Mesenchymal stem cell (in vitro differentiated cells and primary cell): ENCODE data around the gene PELI1.

Source experiments
- DNase-seq: peaks from one replicate; pipeline ENCODE4 v3.0.0-alpha.2; 2013
- H2AFZ ChIP-seq: one replicate; pipeline ENCODE4 v1.6.1; 2013; ENCODE audit warnings: low read depth, mild to moderate bottlenecking, control low read depth, inconsistent platforms, low read length, moderate library complexity
- H2AK5ac ChIP-seq: 2 replicates; pipeline ENCODE4 v1.6.1; 2013; ENCODE audit warnings: low read length, moderate library complexity, mild to moderate bottlenecking, inconsistent platforms; ENCODE audit not compliant: severe bottlenecking
- H2BK120ac ChIP-seq: one replicate; pipeline ENCODE4 v1.6.1; 2013; ENCODE audit warnings: low read depth, mild to moderate bottlenecking, inconsistent platforms, low read length, moderate library complexity
- H2BK12ac ChIP-seq, 2 experiments: one replicate each; pipeline ENCODE4 v1.6.1; 2013; ENCODE audit warnings: inconsistent platforms in 2 of 2, low read length in 2 of 2, mild to moderate bottlenecking in 2 of 2, moderate library complexity in 2 of 2, control low read depth in 1 of 2
- H2BK15ac ChIP-seq: one replicate; pipeline ENCODE4 v1.6.1; 2013; ENCODE audit warnings: mild to moderate bottlenecking, low read depth, inconsistent platforms; ENCODE audit not compliant: poor library complexity, severe bottlenecking
- H2BK5ac ChIP-seq: 2 replicates; pipeline ENCODE4 v1.6.1; 2013; ENCODE audit warnings: low read depth, mild to moderate bottlenecking, low read length, control low read depth, inconsistent platforms; ENCODE audit not compliant: poor library complexity, severe bottlenecking
- H3K14ac ChIP-seq, 2 experiments: one replicate each; pipeline ENCODE4 v1.6.1; 2013; ENCODE audit warnings: inconsistent platforms in 2 of 2, low read length in 2 of 2, control low read depth in 1 of 2, mild to moderate bottlenecking in 1 of 2, moderate library complexity in 1 of 2
- H3K18ac ChIP-seq, 2 experiments: one replicate each; pipeline ENCODE4 v1.6.1; 2013; ENCODE audit warnings: inconsistent platforms in 2 of 2, low read length in 2 of 2, control low read depth in 1 of 2, low read depth in 1 of 2, mild to moderate bottlenecking in 1 of 2
- H3K23ac ChIP-seq, 2 experiments: one replicate each; pipeline ENCODE4 v1.6.1; 2013; ENCODE audit warnings: inconsistent platforms in 2 of 2, low read length in 2 of 2, mild to moderate bottlenecking in 2 of 2, moderate library complexity in 2 of 2, control low read depth in 1 of 2
- H3K27ac ChIP-seq: 2 replicates; pipeline ENCODE4 v1.5.1; 2013; ENCODE audit warnings: mild to moderate bottlenecking, moderate library complexity, low read length, control low read depth, inconsistent platforms; ENCODE audit not compliant: poor library complexity, severe bottlenecking
- H3K27me3 ChIP-seq, 2 experiments: 2 replicates each; pipeline versions ENCODE4 v1.6.1 to v1.7.0; 2013; ENCODE audit warnings: low read length in 2 of 2, mild to moderate bottlenecking in 2 of 2, moderate library complexity in 2 of 2, control low read depth in 1 of 2, inconsistent platforms in 1 of 2; ENCODE audit not compliant: control insufficient read depth in 1 of 2, insufficient read depth in 1 of 2
- H3K36me3 ChIP-seq, 2 experiments: 2 replicates each; pipeline versions ENCODE4 v1.6.1 to v1.7.0; 2013; ENCODE audit warnings: low read length in 2 of 2, control low read depth in 1 of 2, inconsistent platforms in 1 of 2, low read depth in 1 of 2, mild to moderate bottlenecking in 1 of 2; ENCODE audit not compliant: insufficient read depth in 2 of 2, control insufficient read depth in 1 of 2
- H3K4ac ChIP-seq, 2 experiments: one replicate each; pipeline ENCODE4 v1.6.1; 2013; ENCODE audit warnings: inconsistent platforms in 2 of 2, low read length in 2 of 2, mild to moderate bottlenecking in 2 of 2, moderate library complexity in 2 of 2, control low read depth in 1 of 2, low read depth in 1 of 2
- H3K4me1 ChIP-seq: 2 replicates; pipeline ENCODE4 v1.6.1; 2013; ENCODE audit warnings: low read depth, low read length, control low read depth; ENCODE audit not compliant: control insufficient read depth, insufficient read depth
- H3K4me2 ChIP-seq: 2 replicates; pipeline ENCODE4 v1.6.1; 2013; ENCODE audit warnings: low read length, mild to moderate bottlenecking, inconsistent platforms; ENCODE audit not compliant: poor library complexity, severe bottlenecking
- H3K4me3 ChIP-seq, 2 experiments: 2 replicates each; pipeline versions ENCODE4 v1.5.1 to v1.7.0; 2013; ENCODE audit warnings: low read length in 2 of 2, mild to moderate bottlenecking in 2 of 2, control low read depth in 1 of 2, low read depth in 1 of 2; ENCODE audit not compliant: insufficient read depth in 1 of 2
- H3K79me1 ChIP-seq: replicated peaks from 2 replicates; pipeline ENCODE4 v1.6.1; 2013; ENCODE audit warnings: mild to moderate bottlenecking, control low read depth, low read length, inconsistent platforms; ENCODE audit not compliant: poor library complexity, severe bottlenecking
- H3K9ac ChIP-seq: 2 replicates; pipeline ENCODE4 v1.7.0; 2013; ENCODE audit warnings: mild to moderate bottlenecking, low read length, moderate library complexity
- H3K9me3 ChIP-seq: 2 replicates; pipeline ENCODE4 v1.7.0; 2013; ENCODE audit warnings: mild to moderate bottlenecking, low read length; ENCODE audit not compliant: control insufficient read depth
- H4K8ac ChIP-seq: one replicate; pipeline ENCODE4 v1.6.1; 2013; ENCODE audit warnings: inconsistent platforms, mild to moderate bottlenecking, low read length, moderate library complexity
- H4K91ac ChIP-seq: one replicate; pipeline ENCODE4 v1.6.1; 2013; ENCODE audit warnings: mild to moderate bottlenecking, low read length, inconsistent platforms
- WGBS: methylation state at CpG from one replicate; pipeline ENCODE4 v1.1.7; 2013; ENCODE audit warnings: mixed read lengths; 5-methylcytosine and 5-hydroxymethylcytosine counted together

The PELI1 gene

GRCh38 chr2:64120008-64120407, 24.2 kb downstream of the PELI1 start:
- Histone ChIP-seq H4K91ac (no peak overlapping the region), H3K36me3 (no peaks in the 10 kb centered on the region)

DNA sequence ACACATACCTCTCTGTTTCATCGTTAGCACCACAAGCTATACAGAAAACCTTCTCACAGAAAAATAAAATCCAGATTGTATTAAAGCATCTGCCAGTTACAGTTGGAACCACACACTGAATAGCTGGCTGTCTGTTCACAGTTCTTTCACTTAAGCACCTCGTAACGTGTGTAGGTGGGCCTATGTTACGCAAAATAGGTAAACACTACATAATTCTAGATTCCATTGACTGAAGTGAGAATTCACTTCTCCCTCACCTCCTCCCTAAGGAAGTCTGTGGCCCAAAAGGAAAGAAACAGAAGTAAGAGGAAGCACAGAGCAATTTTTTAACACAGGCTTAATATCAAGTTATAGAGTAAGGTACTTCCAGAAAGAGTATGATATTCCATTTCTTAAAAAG, 24.9 kb downstream of the PELI1 start:
- H3K79me1 ChIP-seq: peaks cover 13% of the 10 kb centered on the region
- no peak for DNase-seq
- no peak overlapping the region for H2BK120ac ChIP-seq
- H2AFZ ChIP-seq: no peak overlapping the region
- no peak overlapping the region for H3K18ac ChIP-seq
- no peak overlapping the region for H4K8ac ChIP-seq
- no peak overlapping the region for H3K14ac ChIP-seq
- H2BK12ac ChIP-seq: no peak overlapping the region
- no peaks in the 10 kb centered on the region for H3K27me3 ChIP-seq
- H3K9ac ChIP-seq: no peak overlapping the region
- H3K9me3 ChIP-seq: no peaks in the 10 kb centered on the region
- no peak overlapping the region for H3K23ac ChIP-seq
- H3K4me1 ChIP-seq: no peaks in the 10 kb centered on the region
- no peak overlapping the region for H3K4me3 ChIP-seq
- no peak overlapping the region for H2AK5ac ChIP-seq
- no peak overlapping the region for H3K4me2 ChIP-seq
- no peak overlapping the region for H4K91ac ChIP-seq
- H3K36me3 ChIP-seq: no peaks in the 10 kb centered on the region
- H2BK5ac ChIP-seq: no peak overlapping the region
- H3K27ac ChIP-seq: no peak overlapping the region
- H3K4ac ChIP-seq: no peak overlapping the region
- WGBS: 86% methylated on average over 3 of the region's 4 CpGs
- H2BK15ac ChIP-seq: no peak overlapping the region

More at GRCh38 chr2:64120008-64120407, 24.2 kb downstream of the PELI1 start:
- Histone ChIP-seq H3K27me3 (no peaks in the 10 kb centered on the region), H3K18ac (no peak overlapping the region), H3K9ac (no peak overlapping the region), H3K79me1 (peaks cover 16% of the 10 kb centered on the region), H2BK12ac (no peak overlapping the region), H3K4ac (no peak overlapping the region), H3K9me3 (no peaks in the 10 kb centered on the region), H2AK5ac (no peak overlapping the region), H3K23ac (no peak overlapping the region), H4K8ac (no peak overlapping the region), H3K27ac (no peak overlapping the region), H3K14ac (no peak overlapping the region), H2BK5ac (no peak overlapping the region), H2AFZ (no peak overlapping the region), H3K4me3 (no peak overlapping the region), H2BK15ac (no peak overlapping the region), H3K4me1 (no peaks in the 10 kb centered on the region), H2BK120ac (no peak overlapping the region), H3K4me2 (no peak overlapping the region)
- DNase-seq: no peak
- WGBS: 100% methylated on average over 1 of the region's 2 CpGs

GRCh38 chr2:64115808-64116598, 28.2 kb downstream of the PELI1 start:
- H3K4me3 ChIP-seq: no peak overlapping the region
- no peaks in the 10 kb centered on the region for H3K36me3 ChIP-seq
- no peak overlapping the region for H3K4ac ChIP-seq
- H2BK120ac ChIP-seq: no peak overlapping the region
- no peak overlapping the region for H2AK5ac ChIP-seq
- no peak overlapping the region for H2BK15ac ChIP-seq
- H3K27ac ChIP-seq: no peak overlapping the region
- no peak for DNase-seq
- peaks cover 1% of the 10 kb centered on the region for H3K4me1 ChIP-seq
- no peaks in the 10 kb centered on the region for H3K9me3 ChIP-seq
- H3K18ac ChIP-seq: no peak overlapping the region
- H4K8ac ChIP-seq: no peak overlapping the region
- no peaks in the 10 kb centered on the region for H3K27me3 ChIP-seq
- H4K91ac ChIP-seq: no peak overlapping the region
- H2AFZ ChIP-seq: no peak overlapping the region
- H3K14ac ChIP-seq: no peak overlapping the region
- H3K4me2 ChIP-seq: no peak overlapping the region
- H2BK5ac ChIP-seq: no peak overlapping the region
- peaks cover 10% of the 10 kb centered on the region for H3K79me1 ChIP-seq
- no peak overlapping the region for H3K9ac ChIP-seq
- no peak overlapping the region for H3K23ac ChIP-seq
- H2BK12ac ChIP-seq: no peak overlapping the region
- WGBS: 55% methylated on average over 2 of the region's 2 CpGs

DNA sequence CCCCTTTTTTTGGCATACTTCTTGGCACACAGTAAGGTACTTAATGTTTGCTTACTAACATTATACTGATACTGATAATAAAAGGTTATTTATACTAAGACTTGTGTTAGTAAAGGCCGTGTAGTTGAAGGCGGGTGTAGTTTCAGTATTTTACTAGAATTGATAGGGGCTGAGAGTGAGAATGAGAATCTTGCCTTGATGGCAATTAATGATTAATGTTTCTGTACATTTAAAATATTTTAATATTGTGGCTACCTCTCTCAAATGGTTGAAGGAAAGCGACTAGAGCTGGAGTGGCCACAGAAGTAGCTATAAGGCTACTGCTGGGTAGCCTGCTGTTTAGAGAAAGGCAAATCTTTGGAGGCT, 29.3 kb downstream of the PELI1 start:
- Histone ChIP-seq H4K8ac (no peak overlapping the region), H3K27ac (no peak overlapping the region), H4K91ac (no peak overlapping the region), H3K27me3 (no peaks in the 10 kb centered on the region), H2BK5ac (no peak overlapping the region), H3K9ac (no peak overlapping the region), H2BK12ac (no peak overlapping the region), H3K36me3 (no peaks in the 10 kb centered on the region), H2AFZ (no peak overlapping the region), H3K9me3 (no peaks in the 10 kb centered on the region), H3K23ac (no peak overlapping the region), H3K4ac (no peak overlapping the region), H3K4me2 (no peak overlapping the region), H3K79me1 (peaks cover 8% of the 10 kb centered on the region), H3K4me3 (no peak overlapping the region), H3K4me1 (peaks cover 1% of the 10 kb centered on the region), H2BK15ac (no peak overlapping the region), H2BK120ac (no peak overlapping the region), H3K14ac (no peak overlapping the region), H2AK5ac (no peak overlapping the region), H3K18ac (no peak overlapping the region)
- WGBS: 89% methylated on average over 3 of the region's 3 CpGs
- no peak for DNase-seq
